ENCODE measurements around the gene SLC14A1. TPM values are rescaled to one million over a fixed set of nuclear protein-coding genes. Genes with fewer than 3 reads are reported as not detected.

SLC14A1 gene
- 0.11 TPM in 1 of 5 replicates, not detected in the others for total RNA-seq (2022; extraction: Qiagen RNA extraction)

DNA sequence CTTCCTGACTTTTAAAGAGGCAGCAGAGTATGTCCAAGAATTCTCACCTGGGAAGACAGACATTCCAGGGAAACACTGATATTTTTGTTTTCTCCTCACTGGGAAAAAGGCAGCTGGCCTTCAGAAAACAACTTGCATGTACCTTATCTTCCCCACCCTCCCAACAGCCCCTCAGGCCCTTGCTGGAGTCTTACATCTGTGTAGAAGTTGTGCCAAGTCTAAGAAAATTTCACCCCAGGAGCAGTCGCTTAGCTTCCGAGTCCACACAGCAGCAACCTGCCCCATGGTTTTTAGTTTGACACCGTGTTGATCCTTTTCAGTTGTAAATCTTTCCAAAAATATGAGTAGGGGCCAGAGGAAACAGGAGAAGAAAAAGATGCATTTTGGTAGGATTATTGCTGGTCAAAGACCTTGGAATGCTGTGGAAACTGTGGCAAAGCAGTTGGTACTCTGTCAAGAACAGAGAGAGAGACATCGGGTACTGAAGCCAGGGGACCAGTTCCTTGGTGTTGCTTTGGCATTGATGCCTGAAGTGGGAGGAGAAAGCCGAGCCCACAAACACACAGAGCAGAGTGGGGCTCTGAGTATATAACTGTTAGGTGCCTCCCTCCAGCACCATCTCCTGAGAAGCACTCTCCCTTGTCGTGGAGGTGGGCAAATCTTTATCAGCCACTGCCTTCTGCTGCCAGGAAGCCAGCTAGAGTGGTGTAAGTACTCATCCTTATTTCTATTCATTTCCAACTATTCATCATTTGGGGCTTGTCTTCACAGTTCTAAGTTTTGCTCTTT is at the start of gene SLC14A1:
Gene SLC14A1, plus strand, starts transcription at position 615 of the 789 bp plus-strand sequence. CDS start 6,140 bp downstream, outside the sequence.

Other genes starting within 250 kb of the SLC14A1 start
- not detected in 5 replicates for gene SLC14A2, start 108.7 kb upstream of the SLC14A1 start, total RNA-seq (2022; extraction: Qiagen RNA extraction)
- 0.05 to 0.06 TPM in 2 of 5 replicates, not detected in the others for gene SIGLEC15, start 101.5 kb downstream of the SLC14A1 start, total RNA-seq (2022; extraction: Qiagen RNA extraction)
- gene EPG5, start 243.1 kb downstream of the SLC14A1 start, total RNA-seq (2022; extraction: Qiagen RNA extraction) = 3.0 to 4.7 TPM (median 3.8 TPM) in 5 replicates

Measured in A549 treated with Hydrocortisone at 1 μM for 4 hours (cell line).